Stimulated activated CD4-positive, alpha-beta T cell treated with anti-CD3 and anti-CD28 coated beads, Interleukin-4, amount 100 ng/mL, for 1 hour (primary cell): ENCODE measurements around the gene DDAH1.
A peak's percentile ranks its signal among the peaks of the same experiment; 100 is the strongest.
"Not testable (repeated sequence)": the region's sequence is repeated elsewhere in the genome, so short reads cannot be mapped to it uniquely, and the experiment has no call there.

Experiments
- DNase-seq: peaks from one replicate; pipeline ENCODE4 v3.0.0-alpha.2; 2020

Gene DDAH1

GRCh38 chr1:85465099-85465785 is at the start of gene DDAH1:
DDAH1 (minus strand) TSS chr1:85465159; CDS start chr1:85465045, 114 bp downstream.
- peak; percentile 10 for DNase-seq

DNA sequence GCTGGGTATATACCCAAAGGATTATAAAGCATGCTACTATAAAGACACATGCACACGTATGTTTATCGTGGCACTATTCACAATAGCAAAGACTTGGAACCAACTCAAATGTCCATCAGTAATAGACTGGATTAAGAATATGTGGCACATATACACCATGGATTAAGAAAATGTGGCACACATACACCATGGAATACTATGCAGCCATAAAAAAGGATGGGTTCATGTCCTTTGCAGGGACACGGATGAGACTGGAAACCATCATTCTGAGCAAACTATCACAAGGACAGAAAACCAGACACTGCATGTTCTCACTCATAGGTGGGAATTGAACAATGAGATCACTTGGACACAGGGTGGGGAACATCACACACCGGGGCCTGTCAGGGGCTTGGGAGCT is 49.0 kb upstream of the DDAH1 start:
- DNase-seq: not testable (repeated sequence)

- DNase-seq: no peak
These were observed 39.5 kb upstream of the DDAH1 start for GRCh38 chr1:85504417-85504816.

DNA sequence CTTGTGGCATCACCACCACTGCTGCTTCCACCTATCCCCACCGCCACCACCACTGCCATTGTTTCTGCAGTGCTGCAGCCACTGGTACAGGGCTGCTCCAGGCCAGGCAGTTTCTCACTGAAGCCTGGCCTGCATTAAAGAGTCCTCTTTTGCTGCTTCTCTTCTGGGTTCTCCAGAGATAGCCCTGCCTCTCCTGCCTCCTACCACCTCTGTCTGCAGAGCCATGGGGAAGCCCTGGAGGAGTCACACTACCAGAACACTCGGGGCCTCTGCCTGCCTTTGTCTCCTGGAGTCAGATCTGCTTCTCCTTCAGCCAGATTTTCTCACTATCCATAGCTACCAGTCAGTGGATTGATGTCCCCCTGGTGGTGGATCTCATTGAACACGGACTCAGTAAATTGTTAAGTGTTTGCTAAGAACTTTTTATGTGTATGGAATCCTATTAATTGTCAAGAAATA is 37.7 kb upstream of the DDAH1 start:
- DNase-seq: no peak

DNA sequence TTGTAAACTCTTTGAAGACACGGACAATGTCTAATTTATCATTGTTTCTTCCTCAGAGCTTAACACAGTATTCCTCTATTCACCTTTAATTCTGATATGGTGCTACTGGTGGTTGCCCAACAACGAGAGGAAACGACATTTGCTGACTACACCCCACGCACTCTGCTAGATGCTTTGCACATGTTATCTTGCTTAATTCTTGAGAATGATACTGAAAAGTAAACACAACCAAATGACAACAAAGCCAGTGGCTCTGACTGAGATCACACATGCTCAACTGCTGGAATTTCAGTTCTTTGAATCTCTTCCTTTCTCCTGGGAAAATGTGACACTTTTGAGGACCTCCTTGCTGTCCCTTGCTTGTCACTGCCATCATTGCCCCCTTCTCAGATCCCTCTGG is 37.2 kb upstream of the DDAH1 start:
- DNase-seq: no peak

GRCh38 chr1:85501355-85501898 is 36.5 kb upstream of the DDAH1 start:
- no peak for DNase-seq

GRCh38 chr1:85496941-85497582 is 32.1 kb upstream of the DDAH1 start:
- DNase-seq: no peak

GRCh38 chr1:85495556-85495955 is 30.6 kb upstream of the DDAH1 start:
- DNase-seq: no peak

- DNase-seq: no peak
These were observed 29.9 kb upstream of the DDAH1 start for GRCh38 chr1:85494904-85495266.

- DNase-seq: no peak
These were observed 29.3 kb upstream of the DDAH1 start for GRCh38 chr1:85494074-85494903.

DNA sequence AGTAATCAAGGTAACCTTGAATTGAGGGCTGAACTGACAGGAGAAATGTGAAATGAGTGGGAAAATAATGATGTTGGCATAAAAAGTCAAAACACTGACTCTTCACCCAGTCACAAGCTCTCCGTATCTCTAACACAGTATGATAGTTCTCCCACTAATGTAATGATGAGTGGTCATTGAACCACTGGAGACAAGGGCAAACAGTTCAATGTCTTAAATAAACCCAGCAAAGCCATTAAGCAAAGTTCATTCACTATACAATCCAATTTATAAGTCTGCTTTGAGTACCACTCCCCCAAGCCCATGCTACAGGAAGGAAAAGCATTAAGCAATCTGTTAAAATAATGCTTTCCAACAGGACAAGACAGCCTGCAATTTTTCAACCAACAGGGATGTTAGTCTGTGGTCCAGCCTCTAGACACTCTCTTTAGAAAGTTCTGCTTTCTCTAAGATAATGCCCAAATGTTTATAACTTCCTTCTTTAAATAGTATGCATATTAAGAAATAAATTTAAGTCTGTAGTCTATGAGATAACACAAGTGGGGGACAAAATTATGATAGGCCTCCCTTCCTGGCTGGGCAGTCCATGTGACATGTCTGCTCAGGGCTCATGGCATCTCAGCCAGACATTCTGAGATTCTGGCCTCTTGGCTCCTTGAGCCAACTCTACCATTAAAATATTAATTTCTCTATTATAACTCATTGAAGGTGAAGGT is 25.5 kb upstream of the DDAH1 start:
- DNase-seq: no peak

DNA sequence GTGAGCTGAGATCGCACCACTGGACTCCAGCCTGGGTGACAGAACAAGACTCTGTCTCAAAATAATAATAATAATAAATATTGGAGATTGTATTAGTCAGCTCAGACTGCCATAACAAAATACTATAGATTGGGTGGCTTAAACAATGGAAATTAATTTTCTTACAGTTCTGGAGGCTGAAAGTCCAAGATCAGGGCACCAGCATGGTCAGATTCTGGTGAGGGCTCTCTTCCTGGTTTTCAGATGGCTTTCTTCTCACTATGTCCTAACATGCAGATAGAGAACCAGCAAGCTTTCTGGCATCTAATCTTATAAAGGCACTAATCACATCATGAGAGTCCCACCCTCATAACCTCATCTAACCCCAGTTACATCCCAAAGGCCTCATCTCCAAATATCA is 23.2 kb upstream of the DDAH1 start:
- no peak for DNase-seq

DNA sequence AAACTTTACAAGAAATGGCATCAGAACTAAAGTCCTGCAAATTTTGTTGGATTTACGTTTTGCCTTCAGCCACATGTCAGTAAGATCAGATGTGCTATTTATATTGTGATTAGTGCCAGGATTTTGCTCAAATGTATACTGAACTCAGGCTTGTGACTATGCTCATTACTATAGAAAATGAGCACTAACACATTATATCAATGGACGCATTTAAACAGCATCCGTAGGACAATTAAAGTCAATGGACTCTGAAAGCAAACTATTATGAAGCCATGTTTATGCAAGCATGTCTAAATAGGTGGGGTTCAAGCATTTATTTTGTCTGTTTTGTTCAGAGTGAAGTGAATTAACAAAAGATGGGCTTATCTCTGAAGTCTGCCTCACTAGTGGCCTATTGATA is 20.6 kb upstream of the DDAH1 start:
- DNase-seq: no peak

GRCh38 chr1:85484716-85485115 is 19.8 kb upstream of the DDAH1 start:
- no peak for DNase-seq

GRCh38 chr1:85484264-85484663 is 19.3 kb upstream of the DDAH1 start:
- DNase-seq: no peak

DNA sequence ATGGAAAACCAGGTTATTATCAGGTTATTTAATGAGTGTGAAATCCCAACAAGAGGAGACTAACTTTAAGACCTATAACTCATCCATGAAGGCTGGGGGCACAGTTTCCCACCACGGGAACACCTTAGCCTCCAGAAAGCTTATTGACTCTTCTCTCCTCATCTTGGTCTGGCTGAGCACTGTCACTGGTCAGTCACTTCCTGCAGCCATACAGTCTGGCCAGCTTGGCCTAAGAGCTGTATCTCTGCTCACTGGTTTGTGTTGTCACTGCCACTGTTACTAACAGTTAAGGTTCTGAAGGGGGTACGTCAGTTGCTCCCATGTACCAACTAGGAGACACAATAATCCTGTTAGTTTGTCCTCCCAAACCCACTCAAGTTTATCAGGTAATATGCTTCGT is 16.7 kb upstream of the DDAH1 start:
- no peak for DNase-seq

- DNase-seq: no peak
These were observed 15.6 kb upstream of the DDAH1 start for GRCh38 chr1:85480566-85480965.

- DNase-seq: no peak
These were observed 14.5 kb upstream of the DDAH1 start for GRCh38 chr1:85479491-85479890.

GRCh38 chr1:85478366-85478765 is 13.4 kb upstream of the DDAH1 start:
- DNase-seq: no peak

- no peak for DNase-seq
These were observed 10.1 kb upstream of the DDAH1 start for GRCh38 chr1:85475055-85475454.

DNA sequence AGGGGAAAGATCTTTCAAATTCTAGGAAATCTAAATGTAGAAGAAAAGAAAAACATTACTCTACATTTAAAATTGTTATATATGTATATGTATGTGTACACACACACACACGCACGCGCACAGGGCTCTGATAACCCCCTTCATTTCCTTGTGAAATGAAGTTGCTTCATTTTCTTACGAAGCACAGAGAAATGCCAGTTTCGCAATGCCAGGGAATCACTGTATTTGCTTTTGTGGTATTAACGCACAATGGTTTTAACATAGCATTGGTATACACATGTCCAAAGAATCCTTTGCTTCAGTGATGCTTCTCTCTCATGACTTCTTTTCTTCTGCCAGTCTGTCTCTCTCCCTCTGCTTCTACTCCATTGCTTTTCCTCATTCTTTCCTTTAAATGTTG is 8.4 kb upstream of the DDAH1 start:
- DNase-seq: no peak

GRCh38 chr1:85471558-85471957 is 6.6 kb upstream of the DDAH1 start:
- DNase-seq: no peak

DNA sequence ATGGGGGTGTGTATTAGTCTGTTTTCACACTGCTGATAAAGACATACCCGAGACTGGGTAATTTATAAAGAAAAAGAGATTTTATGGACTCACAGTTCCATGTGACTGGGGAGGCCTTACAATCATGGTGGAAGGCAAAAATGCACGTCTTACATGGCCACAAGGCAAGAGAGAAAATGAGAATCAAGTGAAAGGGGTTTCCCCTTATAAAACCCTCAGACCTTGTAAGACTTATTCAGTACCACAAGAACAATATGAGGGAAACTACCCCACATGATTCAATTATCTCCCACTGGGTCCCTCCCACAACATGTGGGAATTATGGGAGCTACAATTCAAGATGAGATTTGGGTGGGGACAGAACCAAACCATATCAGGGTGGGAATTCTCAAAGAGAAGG is 5.2 kb upstream of the DDAH1 start:
- not testable (repeated sequence) for DNase-seq
